ENCODE measurements around the gene PCK2. TPM values are rescaled to one million over a fixed set of nuclear protein-coding genes. Genes with fewer than 3 reads are reported as not detected.
A peak's percentile ranks its signal among the peaks of the same experiment; 100 is the strongest.

PCK2 gene
- total RNA-seq, 1 experiment from 2014 or later, result 48.9 TPM

DNA sequence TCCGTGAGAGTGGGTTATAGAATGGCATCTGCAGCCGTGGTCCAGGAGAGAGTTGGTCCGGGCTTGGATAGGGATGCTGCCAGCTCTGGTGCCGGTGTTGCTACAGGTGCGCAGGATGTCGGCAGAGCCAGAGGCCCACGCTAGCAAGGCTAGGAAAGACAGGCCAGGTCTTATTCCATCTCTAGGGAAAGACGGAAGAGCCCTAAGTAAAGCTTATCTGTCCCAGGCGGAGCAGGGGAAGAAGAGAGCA is 41.4 kb downstream of the PCK2 start:
- Histone ChIP-seq H3K27me3 (ENCODE audit: insufficient read depth, low read length) (no peaks in the 10 kb centered on the region), H3K14ac (ENCODE audit: insufficient read depth, low read length) (0 out of 2 replicates have a peak overlapping the region, but pooled peaks have one; percentile 59), H2BK12ac (ENCODE audit: insufficient read length, low read depth, low read length) (no peak overlapping the region), H4K20me1 (ENCODE audit: control insufficient read depth, insufficient read depth, insufficient read length) (no peaks in the 10 kb centered on the region), H3K18ac (ENCODE audit: insufficient read length, low read depth, low read length) (no peak overlapping the region), H3K23me2 (ENCODE audit: insufficient read length, low read depth, low read length, poor library complexity, severe bottlenecking) (peaks cover 10% of the 10 kb centered on the region), H2AFZ (ENCODE audit: low read length) (no peak overlapping the region), H2BK5ac (ENCODE audit: insufficient read length, low read length) (no peak overlapping the region), H3T11ph (ENCODE audit: low read length) (no peak overlapping the region), H2AK5ac (ENCODE audit: insufficient read length, low read length) (no peak overlapping the region), H4K91ac (ENCODE audit: insufficient read length, low read depth, low read length) (no peak overlapping the region), H3K4me1 (ENCODE audit: insufficient read depth, low read length) (no peaks in the 10 kb centered on the region), H3K9me3 (ENCODE audit: control insufficient read depth, low read depth, low read length) (no peaks in the 10 kb centered on the region), H3K23ac (ENCODE audit: insufficient read length, low read depth, low read length) (no peak overlapping the region), H4K5ac (ENCODE audit: insufficient read length, low read depth, low read length) (no peak overlapping the region), H4K8ac (replicated peaks; ENCODE audit: insufficient read length, low read depth, low read length) (no peak overlapping the region), H3K79me1 (ENCODE audit: insufficient read depth, low read depth, low read length, poor library complexity, severe bottlenecking) (peaks cover 2% of the 10 kb centered on the region), H2BK15ac (ENCODE audit: low read depth, low read length) (no peak overlapping the region), H3K9ac (ENCODE audit: extremely low read depth, insufficient read length, low read length) (no peak overlapping the region), H3K4ac (ENCODE audit: low read depth, low read length) (no peak overlapping the region), H3K27ac (ENCODE audit: insufficient read length, low read depth, low read length) (no peak overlapping the region), H3K4me2 (ENCODE audit: insufficient read depth, insufficient read length, low read length) (peak overlapping the region; percentile 64), H3K79me2 (ENCODE audit: insufficient read depth, low read length) (peaks cover 3% of the 10 kb centered on the region; the same call in 1 of the 2 replicates), H2BK120ac (ENCODE audit: low read depth, low read length, poor library complexity, severe bottlenecking) (no peak overlapping the region), H2BK20ac (ENCODE audit: low read depth, low read length, poor library complexity, severe bottlenecking) (no peak overlapping the region), H3K56ac (ENCODE audit: insufficient read length, low read depth, low read length) (no peak overlapping the region)
- Mint-ChIP-seq H3K36me3 (ENCODE audit: insufficient read depth in 1 of 3, low read depth in 3 of 3) (peaks cover 22 to 33% (median 27%) of the 10 kb centered on the region in 3 experiments), H3K27ac (peak overlapping the region; percentile 55 to 93 (median 82); a peak in 4 of 7 replicates), H3K27me3 (ENCODE audit: low read depth) (no peaks in the 10 kb centered on the region), H3K9me3 (0 out of 5 replicates have a peak, but pooled peaks cover 0 to 2% of the 10 kb centered on the region in 2 experiments), H3K4me3 (peak overlapping the region; percentile 73 to 89), H3K4me1 (peaks cover 28 to 33% of the 10 kb centered on the region in 2 experiments)
- no CpG with 5 or more reads among the region's 9 CpGs for WGBS (ENCODE audit: extremely low coverage, insufficient read length, low lambda C conversion rate)
- DNase-seq, result no peak
- TF ChIP-seq, protein P1, sequence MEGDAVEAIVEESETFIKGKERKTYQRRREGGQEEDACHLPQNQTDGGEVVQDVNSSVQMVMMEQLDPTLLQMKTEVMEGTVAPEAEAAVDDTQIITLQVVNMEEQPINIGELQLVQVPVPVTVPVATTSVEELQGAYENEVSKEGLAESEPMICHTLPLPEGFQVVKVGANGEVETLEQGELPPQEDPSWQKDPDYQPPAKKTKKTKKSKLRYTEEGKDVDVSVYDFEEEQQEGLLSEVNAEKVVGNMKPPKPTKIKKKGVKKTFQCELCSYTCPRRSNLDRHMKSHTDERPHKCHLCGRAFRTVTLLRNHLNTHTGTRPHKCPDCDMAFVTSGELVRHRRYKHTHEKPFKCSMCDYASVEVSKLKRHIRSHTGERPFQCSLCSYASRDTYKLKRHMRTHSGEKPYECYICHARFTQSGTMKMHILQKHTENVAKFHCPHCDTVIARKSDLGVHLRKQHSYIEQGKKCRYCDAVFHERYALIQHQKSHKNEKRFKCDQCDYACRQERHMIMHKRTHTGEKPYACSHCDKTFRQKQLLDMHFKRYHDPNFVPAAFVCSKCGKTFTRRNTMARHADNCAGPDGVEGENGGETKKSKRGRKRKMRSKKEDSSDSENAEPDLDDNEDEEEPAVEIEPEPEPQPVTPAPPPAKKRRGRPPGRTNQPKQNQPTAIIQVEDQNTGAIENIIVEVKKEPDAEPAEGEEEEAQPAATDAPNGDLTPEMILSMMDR (conservative IDR thresholded peaks at IDR 0.05), result no peak

Data from H9 (cell line).